HG02623 (cell line): ENCODE results near the gene DRC1.

Source experiments
- ATAC-seq: cut with Tn5 transposase; IDR thresholded peaks from one replicate; pipeline ENCODE4 v1.9.1; 2021; ENCODE audit warnings: moderate library complexity; ENCODE audit not compliant: unreplicated experiment

DRC1 gene

DNA sequence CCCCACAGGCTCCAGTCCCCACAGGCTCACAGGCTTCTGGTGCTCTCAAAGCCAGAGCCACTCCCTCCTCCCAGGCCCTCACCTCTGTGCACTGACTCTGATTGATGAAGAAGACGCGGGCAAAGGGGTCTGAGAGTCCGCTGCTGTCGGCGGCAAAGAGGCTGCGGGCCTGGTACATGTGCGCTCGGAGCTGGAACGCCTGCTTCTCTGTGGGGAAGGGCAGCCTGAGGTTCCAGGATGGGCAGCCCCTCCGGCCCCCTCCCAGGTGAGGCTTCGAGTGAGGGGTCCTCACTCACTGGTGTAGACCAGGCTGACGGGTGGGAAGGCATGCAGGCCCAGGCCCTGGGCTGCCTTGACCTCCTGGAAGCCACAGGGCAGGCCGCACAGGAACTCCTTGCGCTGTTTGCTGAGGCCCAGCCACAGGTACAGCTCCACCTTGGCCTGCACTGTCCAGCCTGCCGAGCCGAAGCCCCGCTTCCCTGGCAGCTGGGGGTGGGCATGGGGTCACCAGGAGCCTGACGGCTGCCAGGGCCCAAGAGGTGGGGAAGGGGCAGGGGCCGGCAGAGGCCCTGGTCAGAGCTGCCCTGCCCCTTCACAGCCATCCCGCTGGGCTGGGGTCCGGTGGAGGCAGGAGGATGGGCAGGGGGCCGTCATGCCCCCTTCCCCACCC is 74.2 kb downstream of the DRC1 start:
- no peak for ATAC-seq

DNA sequence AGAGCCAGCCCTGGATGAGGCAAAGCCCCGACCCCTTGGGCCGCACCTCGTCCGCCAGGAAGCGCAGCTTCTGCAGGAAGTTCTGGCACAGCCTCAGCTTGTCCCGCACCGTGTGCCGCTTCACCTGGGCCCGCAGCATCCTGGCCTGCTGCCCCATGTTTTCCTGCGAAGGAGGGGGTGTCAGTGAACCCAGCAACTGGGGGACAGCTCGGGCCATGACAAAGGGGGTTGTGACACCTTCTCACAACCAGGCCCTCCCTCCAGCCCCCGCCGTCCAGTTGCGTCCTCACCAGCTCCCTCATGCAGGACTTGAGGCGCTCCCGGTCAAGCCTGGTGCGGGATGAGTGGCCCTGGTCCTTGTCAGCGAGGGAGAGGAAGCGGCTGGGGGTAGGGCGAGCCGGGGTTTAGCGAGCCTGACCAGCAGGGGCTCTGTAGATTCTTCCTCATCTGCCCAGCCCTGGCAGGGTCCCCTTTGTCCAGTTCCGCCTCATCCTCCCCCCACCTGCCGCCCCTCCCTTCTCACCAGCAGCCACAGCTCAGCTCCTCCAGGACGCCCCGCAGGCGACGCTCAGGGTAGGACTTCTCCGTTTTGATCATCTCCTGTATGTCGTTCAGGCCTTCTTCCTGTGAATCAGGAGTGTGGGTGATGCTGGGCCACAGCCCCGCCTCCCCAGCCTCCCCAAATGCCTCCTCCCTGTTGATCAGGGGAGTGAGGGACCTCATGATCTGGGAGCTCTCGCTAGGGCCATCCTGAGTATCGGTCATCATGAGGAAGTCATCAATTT is 75.6 kb downstream of the DRC1 start:
- ATAC-seq = no peak

DNA sequence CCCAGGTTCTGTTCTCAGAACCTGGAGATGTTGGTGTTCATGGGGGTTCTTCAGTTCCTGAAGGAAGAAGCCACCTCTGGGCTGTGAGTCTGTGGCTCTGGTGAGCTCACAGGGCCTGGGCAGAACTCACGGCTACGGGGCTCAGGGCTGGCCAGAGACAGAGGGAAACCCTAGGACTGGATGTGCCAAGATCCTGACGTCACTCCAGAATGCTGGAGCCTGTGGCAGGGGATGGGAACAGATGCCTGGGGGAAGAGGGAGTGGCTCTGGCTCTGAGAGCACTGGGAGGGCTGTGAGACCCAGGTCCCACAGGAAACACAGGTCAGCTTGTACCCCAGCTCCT is 76.2 kb downstream of the DRC1 start, which contains the start of gene OTOF:
TSS of gene OTOF (minus strand) at position 214 of the 343 bp plus-strand sequence.
- no peak for ATAC-seq

DNA sequence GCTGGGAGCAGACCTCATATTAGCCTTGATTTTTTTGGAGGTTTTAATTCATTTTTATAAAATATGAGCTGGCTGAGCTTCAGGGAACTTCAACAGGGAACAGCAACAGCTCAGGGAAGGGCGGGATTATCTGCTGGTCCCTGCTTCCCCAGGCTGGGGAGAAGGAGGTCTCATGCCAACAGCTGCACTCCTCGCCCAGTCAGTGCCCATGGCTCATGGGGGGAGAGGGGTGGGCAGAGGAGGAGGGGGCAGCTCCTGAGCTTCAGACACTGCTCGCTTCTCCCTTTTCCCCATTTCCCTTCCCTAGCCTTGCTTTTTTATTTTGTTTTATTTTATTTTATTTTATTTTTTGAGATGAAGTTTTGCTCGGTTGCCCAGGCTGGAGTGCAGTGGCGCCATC is 76.6 kb downstream of the DRC1 start:
- ATAC-seq = no peak

DNA sequence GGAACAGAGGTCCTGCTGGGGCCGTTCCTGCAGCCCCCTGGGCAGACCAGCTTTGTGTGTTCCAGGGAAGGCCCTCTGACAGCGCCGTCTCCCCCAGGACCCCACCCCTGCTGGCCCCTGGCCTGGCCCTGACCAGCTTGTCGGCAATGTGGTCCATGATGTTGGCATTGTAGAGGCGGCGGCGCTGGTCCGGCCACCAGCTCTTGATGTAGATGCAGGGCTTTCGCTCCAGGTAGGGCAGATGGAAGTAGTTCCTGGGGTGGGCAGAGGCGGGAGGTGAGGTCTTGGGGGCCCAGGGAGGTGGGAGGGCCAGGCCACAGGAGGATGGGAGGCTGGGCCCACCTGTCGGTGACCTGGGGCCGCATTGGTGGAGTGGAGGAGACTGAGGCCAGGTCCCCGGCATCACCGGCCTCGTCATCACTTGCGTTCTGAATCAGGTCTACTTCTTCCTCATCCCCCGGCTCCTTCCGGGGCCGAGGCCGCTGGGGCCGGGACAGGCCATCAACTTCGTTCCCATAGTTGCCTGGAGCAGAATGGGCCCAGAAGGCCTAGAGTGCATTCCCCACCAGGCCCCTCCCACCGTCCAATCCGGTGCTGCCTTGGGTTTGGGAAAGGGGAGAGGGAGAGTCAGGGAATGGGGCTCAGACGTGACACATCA is 77.5 kb downstream of the DRC1 start:
- ATAC-seq = no peak

DNA sequence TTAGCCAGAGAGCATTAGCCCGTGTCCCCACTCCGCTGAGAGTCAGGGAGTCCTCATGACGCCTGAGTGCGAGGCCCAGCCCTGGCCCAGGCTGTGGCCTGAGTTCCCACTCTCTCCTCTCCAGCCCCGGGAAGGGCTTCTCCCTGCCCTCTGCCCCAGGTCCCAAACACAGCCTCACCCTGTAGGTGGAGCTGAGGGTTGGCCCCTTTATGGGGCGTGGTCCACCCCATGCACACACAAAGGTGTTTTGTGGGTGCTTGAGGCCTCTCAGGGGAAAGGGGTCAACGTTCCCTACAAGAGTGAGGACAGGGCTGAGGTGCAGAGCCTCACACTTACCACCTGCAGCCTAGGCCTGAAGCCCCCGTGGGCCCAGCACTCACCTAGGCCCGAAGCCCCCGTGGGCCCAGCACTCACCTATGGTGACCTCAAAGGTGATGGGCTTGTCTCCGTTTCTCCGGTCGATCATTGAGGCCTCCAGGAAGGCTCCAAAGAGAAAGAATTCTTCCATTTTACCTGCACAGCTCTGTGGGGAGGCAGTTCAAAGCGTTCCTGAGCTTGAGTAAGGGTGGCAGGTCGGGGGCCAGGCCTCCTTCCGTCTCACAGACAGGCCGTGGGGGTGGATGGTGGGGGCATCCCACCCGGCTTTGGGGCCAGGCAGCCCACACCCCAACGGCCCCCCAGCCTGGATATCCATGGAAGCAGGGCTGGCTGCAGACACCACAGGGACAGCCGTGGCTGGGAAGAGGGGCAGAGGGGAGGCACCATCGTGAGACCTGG is 78.3 kb downstream of the DRC1 start:
- no peak for ATAC-seq

DNA sequence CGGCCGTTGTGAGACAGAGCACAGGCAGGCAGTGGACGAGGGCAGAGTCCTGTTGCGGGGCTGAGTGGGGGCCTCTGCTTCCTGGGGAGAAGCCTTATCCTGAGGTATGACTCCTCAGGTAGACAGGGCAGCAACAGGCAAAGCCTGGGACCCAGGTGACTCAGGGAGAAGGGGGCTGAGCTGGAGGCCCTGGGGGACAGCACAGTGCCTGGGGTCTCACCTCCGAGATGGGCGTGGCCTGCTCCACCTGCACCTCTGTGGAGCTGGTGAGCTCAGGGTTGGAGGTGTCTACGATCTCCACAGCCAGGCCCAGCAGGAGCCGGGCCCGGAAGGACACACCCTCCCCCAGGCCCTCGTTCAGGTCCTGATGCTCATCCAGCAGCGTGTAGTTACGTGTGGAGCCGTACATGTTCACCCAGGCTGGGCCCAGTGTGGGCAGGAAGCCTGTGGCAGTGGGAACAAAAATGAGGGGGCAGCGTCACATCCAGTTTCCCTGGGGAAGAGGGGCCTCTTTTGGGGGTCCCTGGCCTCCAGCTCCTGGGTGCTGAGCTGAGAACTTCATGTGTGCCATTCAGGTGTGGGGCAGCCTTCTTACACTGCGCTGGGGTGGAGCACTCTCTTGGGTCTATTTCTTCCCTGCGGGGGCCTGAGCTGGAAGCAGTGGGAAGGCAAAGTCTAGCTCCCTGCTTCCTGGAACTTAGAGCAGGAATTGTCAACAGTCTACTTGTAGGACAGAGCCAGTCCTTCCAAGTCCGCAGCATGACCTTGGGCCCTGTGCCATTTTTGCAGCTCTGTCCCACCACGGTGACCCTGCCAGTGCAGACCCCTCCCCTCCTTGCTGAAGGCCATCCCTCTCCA is 79.1 kb downstream of the DRC1 start:
- ATAC-seq = no peak

DNA sequence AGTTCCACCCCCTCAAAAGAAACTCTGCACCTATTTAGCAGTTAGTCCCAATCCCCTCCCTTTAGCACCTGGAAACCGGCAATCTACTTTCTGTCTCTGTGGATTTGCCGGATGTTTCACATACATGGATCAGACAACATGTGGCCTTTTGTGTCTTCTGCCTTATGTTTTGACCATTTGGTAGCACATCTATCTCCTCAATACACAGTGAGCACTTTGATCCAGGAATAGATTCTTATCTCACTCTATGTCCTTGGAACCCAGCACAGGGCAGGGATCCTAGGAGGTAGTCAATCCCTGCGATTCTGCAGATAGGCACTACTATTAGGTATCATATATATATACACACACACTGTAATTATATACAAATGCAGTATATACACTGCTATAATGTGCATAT is 80.0 kb downstream of the DRC1 start:
- no peak for ATAC-seq

DNA sequence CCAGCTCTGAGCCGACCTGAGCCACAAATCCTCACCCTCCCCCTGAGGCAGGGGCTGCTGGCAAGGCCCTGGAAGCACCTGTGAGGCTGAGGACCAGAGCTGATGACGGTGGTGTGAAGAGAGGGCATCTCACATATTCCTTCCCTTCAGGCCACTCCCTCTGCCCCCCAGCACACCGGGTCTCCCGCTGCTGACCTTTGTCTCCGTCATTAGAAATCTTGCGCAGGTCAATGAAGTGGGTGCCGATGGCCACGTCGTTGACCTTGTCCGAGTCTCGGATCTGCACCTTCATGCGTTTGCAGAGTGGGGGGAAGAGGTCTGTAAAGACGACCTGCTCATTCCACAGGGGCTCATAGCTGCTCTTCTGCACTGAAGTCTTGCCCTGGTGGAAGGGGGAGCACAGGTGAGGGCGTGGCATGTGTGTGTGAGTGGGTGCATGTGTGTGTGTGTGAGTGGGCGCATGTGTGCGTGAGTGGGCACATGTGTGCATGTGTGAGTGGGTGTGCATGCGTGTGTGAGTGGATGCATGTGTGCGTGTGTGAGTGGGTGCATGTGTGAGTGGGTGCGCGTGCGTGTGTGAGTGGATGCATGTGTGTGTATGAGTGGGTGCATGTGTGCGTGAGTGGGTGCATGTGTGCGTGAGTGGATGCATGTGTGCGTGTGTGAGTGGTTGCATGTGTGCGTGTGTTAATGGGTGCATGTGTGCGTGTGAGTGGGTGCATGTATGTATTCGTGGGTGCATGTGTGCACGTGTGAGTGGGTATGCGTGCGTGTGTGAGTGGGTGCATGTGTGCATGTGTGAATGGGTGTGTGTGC is 80.7 kb downstream of the DRC1 start:
- no peak for ATAC-seq

DNA sequence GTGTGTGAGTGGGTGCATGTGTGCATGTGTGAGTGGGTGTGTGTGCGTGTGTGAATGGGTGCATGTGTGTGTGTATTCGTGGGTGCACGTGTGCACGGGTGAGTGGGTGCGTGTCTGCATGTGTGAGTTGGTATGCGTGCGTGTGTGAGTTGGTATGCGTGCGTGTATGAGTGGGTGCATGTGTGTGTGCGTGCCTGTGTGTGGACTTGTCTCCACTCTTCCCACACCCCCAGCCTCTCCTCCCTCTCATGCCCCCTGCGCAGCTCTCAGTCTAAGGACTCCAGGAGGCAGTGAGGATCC is 81.3 kb downstream of the DRC1 start:
- no peak for ATAC-seq

DNA sequence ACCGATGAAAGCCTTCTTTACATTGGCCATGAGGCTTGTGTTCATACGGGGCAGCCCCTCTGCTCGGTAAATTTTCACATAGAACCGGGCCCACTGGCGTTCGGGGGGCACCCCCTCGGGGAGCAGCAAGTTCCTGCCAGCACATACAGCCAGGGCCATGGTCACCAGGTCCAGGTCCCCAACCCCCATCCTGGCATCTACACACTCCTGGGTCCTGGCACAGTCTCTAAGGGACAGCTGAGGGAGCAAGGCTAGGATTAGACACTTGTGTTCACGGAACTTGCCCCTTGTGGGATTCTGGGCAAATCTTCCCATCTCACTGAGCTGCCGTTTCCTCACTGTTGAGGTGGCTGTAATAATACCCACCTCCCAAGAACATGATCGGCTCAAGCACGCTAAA is 81.8 kb downstream of the DRC1 start:
- ATAC-seq = no peak

DNA sequence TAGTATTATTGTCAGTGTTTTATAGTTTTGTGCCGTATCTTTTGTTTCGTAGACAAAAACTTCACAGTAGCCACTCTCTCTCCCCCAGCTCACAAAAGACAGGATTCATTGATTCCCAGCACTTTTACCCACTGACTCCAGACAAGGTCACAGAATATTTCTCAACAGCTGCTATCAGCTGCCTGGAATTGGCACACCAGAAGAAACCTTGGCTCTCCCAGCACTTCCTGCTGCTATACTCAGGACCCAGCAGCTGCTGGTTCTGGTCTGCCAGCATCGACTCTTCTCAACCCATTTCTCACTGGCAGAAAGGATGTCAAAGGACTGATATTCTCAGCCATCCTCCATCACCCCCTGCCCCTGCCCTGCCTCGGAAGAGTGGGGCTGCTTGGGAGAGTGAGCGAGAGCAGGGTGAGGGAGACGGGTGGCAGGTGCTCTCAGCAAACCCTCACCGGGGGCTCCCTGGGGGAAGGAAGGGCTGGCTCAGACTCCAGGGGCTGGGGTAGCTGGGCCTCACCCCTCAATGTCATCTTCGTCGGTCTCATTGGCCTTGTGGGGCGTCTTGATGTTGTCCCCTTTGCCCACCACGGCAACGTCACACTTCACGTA is 82.3 kb downstream of the DRC1 start:
- no peak for ATAC-seq

DNA sequence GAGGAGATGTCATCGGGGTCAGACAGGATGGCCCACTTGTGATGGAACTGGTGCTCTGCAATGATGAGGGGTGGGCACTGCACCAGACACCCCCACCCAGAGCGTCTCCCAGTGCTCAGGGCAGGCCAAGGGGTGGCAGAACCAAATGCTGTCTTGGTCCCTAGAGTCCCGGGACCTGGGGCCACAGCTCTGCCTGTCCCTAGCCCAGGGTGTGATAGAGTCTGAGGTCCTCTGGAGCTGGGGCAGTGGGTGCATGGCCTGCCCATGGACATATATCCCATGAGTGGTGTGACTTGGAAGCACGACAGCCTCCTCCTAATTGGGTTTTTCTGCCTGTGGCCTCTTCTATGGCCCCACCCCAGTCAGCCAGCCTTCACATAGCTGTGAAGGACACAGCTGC is 82.9 kb downstream of the DRC1 start:
- ATAC-seq = no peak

DNA sequence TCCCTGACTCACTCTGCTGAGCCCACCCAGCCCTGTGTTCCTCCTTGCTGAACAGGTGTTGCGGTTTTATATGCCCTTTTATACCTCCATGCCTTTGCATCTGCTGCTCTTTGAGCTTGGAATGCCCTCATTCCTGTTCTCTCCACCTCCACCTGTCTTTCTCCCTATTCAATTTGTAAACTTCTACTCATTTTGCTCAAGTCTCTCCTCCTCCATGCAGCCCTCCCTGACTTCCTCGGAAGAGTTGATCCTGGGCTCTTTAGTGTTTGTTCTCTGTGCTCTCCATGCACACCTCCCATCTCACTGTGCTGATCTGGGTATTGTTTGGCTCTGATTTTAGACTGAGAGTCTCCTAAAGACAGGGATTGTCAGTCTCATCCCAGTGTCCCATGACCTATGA is 83.4 kb downstream of the DRC1 start:
- ATAC-seq = no peak

DNA sequence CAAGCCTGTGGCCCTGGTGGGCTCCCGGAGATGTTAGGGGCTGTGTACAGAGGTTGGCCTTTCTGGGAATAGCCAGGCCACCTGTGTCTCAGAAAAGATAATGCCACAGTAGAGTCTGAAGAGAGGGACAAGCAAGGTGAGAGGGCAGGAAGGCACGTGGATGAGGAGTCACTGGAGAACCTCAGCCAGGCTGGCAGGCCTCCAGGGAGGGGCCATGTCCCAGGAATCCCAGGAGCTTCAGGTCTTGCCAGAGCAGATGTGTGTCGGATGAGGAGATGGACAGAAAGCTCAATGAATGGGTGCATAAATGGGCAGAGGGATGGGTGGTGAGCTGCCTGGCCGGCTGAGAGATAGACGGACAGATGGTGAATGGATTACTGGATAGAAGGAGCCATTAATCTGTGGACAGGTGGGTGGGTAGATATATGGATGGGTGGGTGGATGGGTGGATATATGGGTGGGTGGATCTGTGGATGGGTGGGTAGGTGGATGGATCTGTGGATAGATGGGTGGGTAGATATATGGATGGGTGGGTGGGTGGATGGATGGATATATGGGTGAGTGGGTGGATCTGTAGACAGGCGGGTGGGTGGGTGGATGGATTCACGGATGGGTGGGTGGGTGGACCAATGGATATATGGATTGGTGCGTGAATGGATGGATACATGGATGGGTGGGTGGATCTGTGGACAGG is 84.2 kb downstream of the DRC1 start:
- ATAC-seq = no peak

DNA sequence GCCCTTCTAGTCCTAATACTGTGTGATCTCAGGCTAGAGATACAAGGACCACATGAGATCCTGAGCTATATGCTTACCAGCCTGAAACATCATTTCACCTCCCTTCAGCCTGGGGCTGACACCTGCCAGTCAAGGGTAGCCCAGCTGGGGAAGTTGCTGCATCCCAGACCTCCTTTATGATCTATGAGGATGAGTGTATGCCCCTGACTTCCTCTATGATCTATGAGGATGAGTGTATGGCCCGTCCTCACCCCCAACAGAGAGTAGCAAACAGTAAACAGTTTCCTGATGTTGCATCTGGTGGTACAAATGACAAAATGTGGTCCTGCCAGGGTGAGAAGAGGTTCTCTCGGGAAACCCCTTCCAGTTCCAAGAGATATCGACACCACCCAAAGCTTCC is 85.1 kb downstream of the DRC1 start:
- no peak for ATAC-seq

DNA sequence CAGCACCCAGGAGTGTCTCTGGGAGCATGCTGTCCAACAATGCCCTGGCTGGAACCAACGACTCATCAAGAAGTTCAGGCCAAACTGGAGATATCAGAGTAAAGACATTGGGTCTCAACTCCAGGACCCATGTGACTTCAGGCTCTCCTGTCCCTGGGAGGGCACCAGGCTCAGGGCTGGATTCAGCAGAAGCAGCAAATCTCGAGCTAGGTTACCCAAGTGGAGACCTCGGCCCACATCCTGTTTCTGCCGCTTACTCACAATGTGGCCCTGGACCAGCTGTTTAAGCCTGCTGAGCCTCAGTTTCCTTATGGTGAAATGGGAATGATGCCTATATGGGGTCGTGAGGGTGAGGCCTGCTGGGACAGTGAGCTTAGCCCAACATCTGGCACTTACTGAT is 85.5 kb downstream of the DRC1 start:
- ATAC-seq = no peak

DNA sequence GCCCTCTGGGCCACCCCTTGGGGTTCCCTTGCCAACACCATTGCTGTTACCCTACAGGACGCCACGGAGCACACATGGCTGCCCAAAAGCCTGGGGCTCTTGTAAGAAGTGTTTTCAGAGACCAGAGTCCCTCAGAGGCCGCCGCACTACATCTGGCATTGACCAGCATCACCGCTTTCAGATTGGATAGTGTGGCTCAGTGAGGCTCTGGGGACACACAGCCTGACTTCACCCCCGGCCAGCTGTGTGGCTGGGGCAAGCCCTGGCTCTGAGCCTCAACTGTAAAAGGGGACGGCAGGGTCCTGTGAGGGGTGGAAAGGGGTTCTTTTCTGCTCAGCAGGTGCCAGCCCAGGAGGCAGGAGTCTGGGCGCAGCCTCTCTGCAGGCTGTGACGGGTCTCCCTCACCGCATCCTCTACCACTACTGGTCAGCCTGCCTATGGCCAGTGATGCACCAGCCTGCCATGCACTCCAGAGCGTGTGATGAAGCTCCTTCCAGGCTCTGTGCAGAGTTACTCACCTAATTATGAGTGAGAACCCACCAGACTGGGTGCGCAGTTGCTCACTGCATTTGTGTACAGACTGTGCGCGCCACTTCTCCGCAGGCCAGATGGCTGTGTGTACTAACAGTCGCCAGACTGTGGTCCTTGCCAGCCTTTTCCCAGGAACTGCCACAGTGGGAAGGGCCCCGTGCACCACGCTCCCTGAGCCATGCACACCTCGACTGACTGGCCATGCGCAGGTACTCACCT is 86.9 kb downstream of the DRC1 start:
- ATAC-seq = no peak
